Right lobe of liver (tissue), 4 donors: ENCODE data around the gene EIF2S1.

ENCODE experiments used
- POLR2A ChIP-seq: fragments of 450-650 bp; IDR thresholded peaks from one replicate; pipeline ENCODE4 v1.6.1; 2017; ENCODE audit warnings: antibody characterized with exemption, mild to moderate bottlenecking
- TF ChIP-seq, protein P1 (sequence below), 4 donors: fragments of 200-600 bp in 3 of 4; fragments of 450-650 bp in 1 of 4; IDR thresholded peaks; one replicate each; pipeline versions ENCODE4 v1.5.1 to v1.8.0; 2016 to 2022; ENCODE audit warnings: antibody characterized with exemption in 4 of 4, mild to moderate bottlenecking in 2 of 4
- donor health status: DM: no; HTN: no; CAD: no.
- donor health status: DM: no; HTN: no; CAD: no.
- donor health status: DM: no; HTN: yes; CAD: no.

- no peak for TF ChIP-seq POLR2A
- TF ChIP-seq, protein P1, sequence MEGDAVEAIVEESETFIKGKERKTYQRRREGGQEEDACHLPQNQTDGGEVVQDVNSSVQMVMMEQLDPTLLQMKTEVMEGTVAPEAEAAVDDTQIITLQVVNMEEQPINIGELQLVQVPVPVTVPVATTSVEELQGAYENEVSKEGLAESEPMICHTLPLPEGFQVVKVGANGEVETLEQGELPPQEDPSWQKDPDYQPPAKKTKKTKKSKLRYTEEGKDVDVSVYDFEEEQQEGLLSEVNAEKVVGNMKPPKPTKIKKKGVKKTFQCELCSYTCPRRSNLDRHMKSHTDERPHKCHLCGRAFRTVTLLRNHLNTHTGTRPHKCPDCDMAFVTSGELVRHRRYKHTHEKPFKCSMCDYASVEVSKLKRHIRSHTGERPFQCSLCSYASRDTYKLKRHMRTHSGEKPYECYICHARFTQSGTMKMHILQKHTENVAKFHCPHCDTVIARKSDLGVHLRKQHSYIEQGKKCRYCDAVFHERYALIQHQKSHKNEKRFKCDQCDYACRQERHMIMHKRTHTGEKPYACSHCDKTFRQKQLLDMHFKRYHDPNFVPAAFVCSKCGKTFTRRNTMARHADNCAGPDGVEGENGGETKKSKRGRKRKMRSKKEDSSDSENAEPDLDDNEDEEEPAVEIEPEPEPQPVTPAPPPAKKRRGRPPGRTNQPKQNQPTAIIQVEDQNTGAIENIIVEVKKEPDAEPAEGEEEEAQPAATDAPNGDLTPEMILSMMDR (IDR thresholded peaks at IDR 0.05): no peak
Observed at GRCh38 chr14:67429510-67430205, 69.5 kb downstream of the EIF2S1 start.
